CD4-positive, alpha-beta T cell (primary cell): Measurements from ENCODE around the gene LSG1. TPM values are rescaled to one million over a fixed set of nuclear protein-coding genes. Genes with fewer than 3 reads are reported as not detected.
A peak's percentile ranks its signal among the peaks of the same experiment; 100 is the strongest.

Source experiments
- ATAC-seq: fragments of 200-7000 bp; cut with Tn5 transposase; one replicate; pipeline ENCODE4 v1.10.0; 2022; ENCODE audit warnings: mild to moderate bottlenecking; ENCODE audit not compliant: poor library complexity
- CTCF ChIA-PET: fragments of 350-600 bp; sonication (Branson Sonifier 250); formaldehyde crosslinking; loops from one replicate; lab custom pipeline; 2021; ENCODE audit warnings: antibody characterized with exemption, inconsistent platforms; lab: Charles Lee
- POLR2A ChIA-PET: fragments of 350-600 bp; sonication (Branson Sonifier 250); formaldehyde crosslinking; loops from one replicate; lab custom pipeline; 2021; ENCODE audit warnings: antibody characterized with exemption, inconsistent platforms; lab: Charles Lee
- DNase-seq, 14 experiments: peaks; one replicate each; pipeline ENCODE4 v3.0.0-alpha.2; 2013 to 2020; ENCODE audit warnings: mixed read lengths in 2 of 14
- H3K27ac ChIP-seq, 2 donors: one replicate each; pipeline versions ENCODE4 v1.5.1 to v1.7.0; 2013; ENCODE audit warnings: low read length in 2 of 2, low read depth in 1 of 2, mild to moderate bottlenecking in 1 of 2
- H3K27me3 ChIP-seq, 2 experiments: 1 replicate in 1 of 2; 2 replicates in 1 of 2; pipeline versions ENCODE4 v1.6.1 to v1.7.0; 2013; ENCODE audit warnings: low read length in 2 of 2, control low read depth in 1 of 2, mild to moderate bottlenecking in 1 of 2, moderate library complexity in 1 of 2; ENCODE audit not compliant: insufficient read depth in 2 of 2, control insufficient read depth in 1 of 2
- H3K36me3 ChIP-seq: one replicate; pipeline ENCODE4 v1.6.1; 2013; ENCODE audit warnings: low read length, control low read depth; ENCODE audit not compliant: insufficient read depth
- H3K4me1 ChIP-seq: one replicate; pipeline ENCODE4 v1.6.1; 2013; ENCODE audit warnings: low read length, control low read depth; ENCODE audit not compliant: insufficient read depth
- H3K4me3 ChIP-seq: one replicate; pipeline ENCODE4 v1.5.1; 2013; ENCODE audit warnings: mild to moderate bottlenecking, low read length, moderate library complexity
- H3K9me3 ChIP-seq, 2 experiments: 1 replicate in 1 of 2; 2 replicates in 1 of 2; pipeline versions ENCODE4 v1.6.1 to v1.7.0; 2013; ENCODE audit warnings: low read length in 2 of 2, mild to moderate bottlenecking in 2 of 2, control low read depth in 1 of 2, moderate library complexity in 1 of 2; ENCODE audit not compliant: control insufficient read depth in 1 of 2, insufficient read depth in 1 of 2
- H3K27ac Mint-ChIP-seq: one replicate; pipeline ENCODE4 v1.8.0; 2020; ENCODE audit warnings: mixed read lengths
- H3K27me3 Mint-ChIP-seq: one replicate; pipeline ENCODE4 v1.8.0; 2021; ENCODE audit warnings: mixed read lengths
- H3K36me3 Mint-ChIP-seq: one replicate; pipeline ENCODE4 v1.8.0; 2021; ENCODE audit warnings: low read depth, mixed read lengths
- H3K4me1 Mint-ChIP-seq: one replicate; pipeline ENCODE4 v1.8.0; 2021; ENCODE audit warnings: low read depth, mixed read lengths
- H3K4me3 Mint-ChIP-seq: one replicate; pipeline ENCODE4 v1.8.0; 2020; ENCODE audit warnings: mild to moderate bottlenecking, mixed read lengths
- H3K9me3 Mint-ChIP-seq: one replicate; pipeline ENCODE4 v1.8.0; 2020; ENCODE audit warnings: mixed read lengths
- intact Hi-C, 2 experiments: fragments of 100-400 bp; cut with DNase I in 1 of 2; cut with micrococcal nuclease in 1 of 2; formaldehyde crosslinking; loops; one replicate each; pipeline versions ENCODE4 v1.15.1 to v1.9.0; 2023 to 2025; cut with DNase I, micrococcal nuclease
- total RNA-seq, 174 experiments: library from RNA in 2 of 174; stranded (reverse) in 2 of 174; gene quantifications; one replicate each; pipeline ENCODE4 v1.2.3 and lab custom pipeline; 2021 to 2026
- TF ChIP-seq, protein P1 (sequence below): fragments of 200-600 bp; IDR thresholded peaks from one replicate; pipeline ENCODE4 v1.8.0; 2022; ENCODE audit warnings: antibody characterized with exemption, mild to moderate bottlenecking

LSG1 gene
- total RNA-seq, 2 experiments from 2014 or later = 37.9 to 44.6 TPM

DNA sequence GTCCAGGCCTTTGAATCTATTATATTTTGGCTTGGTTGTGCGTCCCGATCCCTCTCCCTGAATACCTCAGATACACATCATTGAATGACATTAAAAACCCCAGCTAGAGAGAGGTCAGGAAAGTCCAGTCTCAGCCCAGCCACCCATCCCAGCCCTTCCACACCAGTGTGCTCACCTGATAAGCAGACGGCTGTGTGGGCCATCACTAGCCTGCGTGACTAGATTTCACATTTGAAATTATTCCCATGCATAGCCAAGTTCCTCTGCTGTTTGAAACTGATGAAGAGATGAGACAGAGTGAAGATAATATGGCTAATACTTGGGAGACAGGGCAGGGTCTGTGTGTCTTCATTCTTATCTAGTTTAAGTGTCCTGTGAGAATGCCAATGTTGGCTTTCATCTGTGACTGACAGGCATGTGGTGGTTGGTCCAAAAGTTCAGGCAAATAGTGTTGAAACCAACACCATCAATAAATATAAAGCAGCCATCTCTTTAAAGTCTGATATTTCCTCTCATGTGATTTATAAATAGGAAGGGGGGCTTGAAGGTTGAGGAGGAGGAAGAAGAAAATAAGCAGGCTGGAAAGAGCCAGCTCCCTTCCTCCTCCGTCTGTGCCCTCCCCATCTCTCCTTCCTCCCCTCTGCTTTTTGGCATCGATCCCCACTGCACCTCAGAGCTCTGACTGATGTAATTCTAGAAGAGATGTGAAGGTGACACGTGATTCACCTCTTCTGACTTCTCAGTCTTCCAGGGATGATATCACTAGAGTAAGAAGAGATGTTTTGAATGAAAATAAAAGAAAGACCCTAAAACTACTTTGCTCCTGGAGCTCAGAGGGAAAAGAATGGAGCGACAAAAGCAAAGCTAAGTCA is 18.7 kb upstream of the LSG1 start:
- ChIA-PET CTCF (interaction anchor here (1.6 kb wide), 1 partner anchor 416 kb away, joined by 3 read pairs; no protein-coding TSS in a partner anchor), POLR2A (no interaction called here)
- DNase-seq (no peak), ATAC-seq (no peak)
- intact Hi-C loops = no loop called here
- TF ChIP-seq, protein P1, sequence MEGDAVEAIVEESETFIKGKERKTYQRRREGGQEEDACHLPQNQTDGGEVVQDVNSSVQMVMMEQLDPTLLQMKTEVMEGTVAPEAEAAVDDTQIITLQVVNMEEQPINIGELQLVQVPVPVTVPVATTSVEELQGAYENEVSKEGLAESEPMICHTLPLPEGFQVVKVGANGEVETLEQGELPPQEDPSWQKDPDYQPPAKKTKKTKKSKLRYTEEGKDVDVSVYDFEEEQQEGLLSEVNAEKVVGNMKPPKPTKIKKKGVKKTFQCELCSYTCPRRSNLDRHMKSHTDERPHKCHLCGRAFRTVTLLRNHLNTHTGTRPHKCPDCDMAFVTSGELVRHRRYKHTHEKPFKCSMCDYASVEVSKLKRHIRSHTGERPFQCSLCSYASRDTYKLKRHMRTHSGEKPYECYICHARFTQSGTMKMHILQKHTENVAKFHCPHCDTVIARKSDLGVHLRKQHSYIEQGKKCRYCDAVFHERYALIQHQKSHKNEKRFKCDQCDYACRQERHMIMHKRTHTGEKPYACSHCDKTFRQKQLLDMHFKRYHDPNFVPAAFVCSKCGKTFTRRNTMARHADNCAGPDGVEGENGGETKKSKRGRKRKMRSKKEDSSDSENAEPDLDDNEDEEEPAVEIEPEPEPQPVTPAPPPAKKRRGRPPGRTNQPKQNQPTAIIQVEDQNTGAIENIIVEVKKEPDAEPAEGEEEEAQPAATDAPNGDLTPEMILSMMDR = no peak
- Histone ChIP-seq H3K4me3 (no peak overlapping the region), H3K36me3 (no peaks in the 10 kb centered on the region), H3K4me1 (peaks cover 38% of the 10 kb centered on the region), H3K27me3 (peaks cover 0 to under 1% of the 10 kb centered on the region in 2 experiments), H3K27ac (no peak overlapping the region), H3K9me3 (no peaks in the 10 kb centered on the region)
- no peaks in the 10 kb centered on the region for H3K9me3 Mint-ChIP-seq
- H3K4me3 Mint-ChIP-seq = no peak overlapping the region
- H3K27me3 Mint-ChIP-seq = peaks cover 20% of the 10 kb centered on the region
- no peaks in the 10 kb centered on the region for H3K36me3 Mint-ChIP-seq
- H3K4me1 Mint-ChIP-seq = peaks cover 27% of the 10 kb centered on the region
- H3K27ac Mint-ChIP-seq = no peak overlapping the region

DNA sequence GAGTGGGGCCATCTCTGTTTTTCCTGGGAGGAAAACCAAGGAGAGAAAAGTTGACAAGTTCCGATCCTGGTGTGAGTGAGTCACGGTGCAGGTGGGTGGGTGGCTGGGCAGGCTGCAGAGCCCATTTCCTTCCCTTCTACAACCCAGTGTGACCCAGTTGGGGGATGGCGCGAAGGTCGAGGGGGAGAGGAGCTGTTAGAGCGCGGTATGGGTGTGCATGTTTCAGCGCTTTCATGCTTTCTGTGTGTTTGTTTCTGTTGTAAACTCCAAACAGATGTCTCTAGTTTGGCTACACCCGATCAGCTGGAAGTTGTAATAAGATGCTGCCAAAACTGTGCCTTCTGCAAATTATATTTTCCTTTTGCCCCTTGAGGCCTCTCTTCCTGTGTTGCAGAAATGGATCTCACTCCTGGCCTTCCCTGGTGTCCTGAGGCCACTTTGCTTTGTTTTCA is 17.5 kb upstream of the LSG1 start:
- DNase-seq = peak in 5 of 14 experiments; percentile 5 to 31 (median 21)

DNA sequence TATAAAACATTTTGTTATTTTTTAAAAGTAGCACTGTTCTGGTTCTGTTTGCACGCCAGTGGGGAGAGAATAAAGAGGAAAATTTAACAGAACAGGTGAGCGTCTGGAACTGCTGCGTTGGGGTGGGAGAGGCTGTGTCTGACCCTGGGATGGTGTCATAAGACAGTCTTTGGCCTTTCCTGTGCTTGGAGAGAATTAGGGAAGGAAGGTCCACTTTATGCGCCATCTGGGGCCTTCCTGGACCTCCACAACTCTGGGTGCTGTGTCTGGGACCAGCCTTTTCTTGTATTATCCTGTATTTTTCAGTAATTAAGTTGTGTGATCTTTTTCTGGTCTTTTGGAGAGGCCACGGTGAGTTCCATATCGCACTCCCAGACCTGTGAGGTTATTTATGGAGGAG is 17.0 kb upstream of the LSG1 start:
- Mint-ChIP-seq H3K4me3 (peak overlapping the region; percentile 84), H3K36me3 (no peaks in the 10 kb centered on the region), H3K9me3 (no peaks in the 10 kb centered on the region), H3K27me3 (peaks cover 28% of the 10 kb centered on the region), H3K27ac (no peak overlapping the region), H3K4me1 (peaks cover 36% of the 10 kb centered on the region)
- H3K4me1 ChIP-seq = peaks cover 50% of the 10 kb centered on the region
- H3K27ac ChIP-seq = no peak overlapping the region
- TF ChIP-seq, protein P1 = no peak
- H3K36me3 ChIP-seq = no peaks in the 10 kb centered on the region
- no peak overlapping the region for H3K4me3 ChIP-seq
- H3K27me3 ChIP-seq = no peaks in the 10 kb centered on the region
- intact Hi-C loops = no loop called here
- DNase-seq (no peak), ATAC-seq (no peak)
- H3K9me3 ChIP-seq = no peaks in the 10 kb centered on the region
- ChIA-PET CTCF (interaction anchor here (4.1 kb wide), 1 partner anchor 17 kb away, joined by 32 read pairs; the partner anchor contains the start of gene LSG1), POLR2A (interaction anchor here (0.9 to 1.0 kb wide), 2 partner anchors 8 to 80 kb away, joined by 3 to 5 read pairs; no protein-coding TSS in a partner anchor)

More for the DNA sequence above, 17.5 kb upstream of the LSG1 start:
- Mint-ChIP-seq H3K27ac (no peak overlapping the region), H3K27me3 (peaks cover 28% of the 10 kb centered on the region), H3K4me3 (peak overlapping the region; percentile 84), H3K9me3 (no peaks in the 10 kb centered on the region), H3K36me3 (no peaks in the 10 kb centered on the region), H3K4me1 (peaks cover 36% of the 10 kb centered on the region)
- CTCF ChIA-PET = interaction anchor here (1.6 to 4.1 kb wide), 2 partner anchors 18 to 417 kb away, joined by 3 to 32 read pairs; partner anchors contain the start of gene LSG1
- H3K9me3 ChIP-seq = no peaks in the 10 kb centered on the region
- ATAC-seq = no peak
- H3K27ac ChIP-seq = no peak overlapping the region
- TF ChIP-seq, protein P1 = no peak
- no peaks in the 10 kb centered on the region for H3K36me3 ChIP-seq
- no peak overlapping the region for H3K4me3 ChIP-seq
- H3K4me1 ChIP-seq = peaks cover 49% of the 10 kb centered on the region
- H3K27me3 ChIP-seq = no peaks in the 10 kb centered on the region
- intact Hi-C loops = no loop called here
- POLR2A ChIA-PET = interaction anchor here (1.0 kb wide), 1 partner anchor 79 kb away, joined by 5 read pairs; no protein-coding TSS in a partner anchor
